ENCODE measurements around the gene TIMM13.
"Not testable (repeated sequence)": the region's sequence is repeated elsewhere in the genome, so short reads cannot be mapped to it uniquely, and the experiment has no call there.

TIMM13 gene

GRCh38 chr19:2413159-2413558, 14.2 kb downstream of the TIMM13 start:
- no peak for DNase-seq

GRCh38 chr19:2412449-2412848, 14.9 kb downstream of the TIMM13 start:
- DNase-seq, result no peak

GRCh38 chr19:2411709-2412108, 15.7 kb downstream of the TIMM13 start:
- DNase-seq, result no peak

- no peak for DNase-seq
Measured at GRCh38 chr19:2410023-2410422, 17.4 kb downstream of the TIMM13 start.

GRCh38 chr19:2409352-2409912, 18.0 kb downstream of the TIMM13 start:
- DNase-seq, result no peak

GRCh38 chr19:2408247-2408646, 19.1 kb downstream of the TIMM13 start:
- DNase-seq, result no peak

GRCh38 chr19:2399582-2399981, 27.8 kb downstream of the TIMM13 start:
- DNase-seq, result no peak

- DNase-seq, result no peak
Measured at GRCh38 chr19:2398735-2399305, 28.6 kb downstream of the TIMM13 start.

- not testable (repeated sequence) for DNase-seq
Measured at GRCh38 chr19:2397173-2397572, 30.2 kb downstream of the TIMM13 start.

GRCh38 chr19:2395293-2395829, 32.0 kb downstream of the TIMM13 start:
- not testable (repeated sequence) for DNase-seq

- no peak for DNase-seq
Measured at GRCh38 chr19:2394442-2395292, 32.7 kb downstream of the TIMM13 start.

GRCh38 chr19:2394054-2394441, 33.3 kb downstream of the TIMM13 start:
- DNase-seq, result no peak

- not testable (repeated sequence) for DNase-seq
Measured at GRCh38 chr19:2392899-2393298, 34.5 kb downstream of the TIMM13 start.

GRCh38 chr19:2392366-2392765, 35.0 kb downstream of the TIMM13 start:
- DNase-seq, result peak; percentile 20

GRCh38 chr19:2391118-2391725, 36.2 kb downstream of the TIMM13 start:
- DNase-seq, result peak; percentile 84

- no peak for DNase-seq
Measured at GRCh38 chr19:2389594-2389993, 37.8 kb downstream of the TIMM13 start.

GRCh38 chr19:2387367-2388288, 39.8 kb downstream of the TIMM13 start:
- no peak for DNase-seq

- DNase-seq, result peak; percentile 96
Measured at GRCh38 chr19:2385053-2385721, 42.2 kb downstream of the TIMM13 start.

GRCh38 chr19:2382530-2383222, 44.7 kb downstream of the TIMM13 start:
- DNase-seq, result no peak

GRCh38 chr19:2381148-2381820, 46.1 kb downstream of the TIMM13 start:
- DNase-seq, result no peak

GRCh38 chr19:2380567-2380966, 46.8 kb downstream of the TIMM13 start:
- no peak for DNase-seq

Measured in NCI-H2171 treated with DMSO at 0.1 percent for 48 hours (cell line).